Measurements from ENCODE around the gene PADI4.
"Not testable (repeated sequence)": the region's sequence is repeated elsewhere in the genome, so short reads cannot be mapped to it uniquely, and the experiment has no call there.

The PADI4 gene

GRCh38 chr1:17397910-17398695 is 90.1 kb downstream of the PADI4 start:
- DNase-seq: peak; percentile 53

GRCh38 chr1:17400725-17401341 is 92.8 kb downstream of the PADI4 start:
- no peak for DNase-seq

- DNase-seq: no peak
Observed at GRCh38 chr1:17401841-17402240, 93.8 kb downstream of the PADI4 start.

- no peak for DNase-seq
Observed at GRCh38 chr1:17403081-17403480, 95.1 kb downstream of the PADI4 start.

- DNase-seq: no peak
Observed at GRCh38 chr1:17404034-17404684, 96.2 kb downstream of the PADI4 start.

GRCh38 chr1:17404820-17405219 is 96.8 kb downstream of the PADI4 start:
- no peak for DNase-seq

- peak; percentile 70 for DNase-seq
Observed at GRCh38 chr1:17405898-17406759, 98.1 kb downstream of the PADI4 start.

- DNase-seq: not testable (repeated sequence)
Observed at GRCh38 chr1:17406760-17407475, 98.9 kb downstream of the PADI4 start.

GRCh38 chr1:17407786-17408514 is 100.0 kb downstream of the PADI4 start:
- not testable (repeated sequence) for DNase-seq

- no peak for DNase-seq
Observed at GRCh38 chr1:17409391-17409811, 101.4 kb downstream of the PADI4 start.

GRCh38 chr1:17412093-17412870 is 104.3 kb downstream of the PADI4 start:
- DNase-seq: no peak
